Activated CD4-positive, alpha-beta T cell treated with anti-CD3 and anti-CD28 coated beads, Interleukin-2, amount 10 ng/mL, durations not matched to agents 24 days and 14 days (primary cell): ENCODE data around the gene IL1A. TPM values are rescaled to one million over a fixed set of nuclear protein-coding genes. Genes with fewer than 3 reads are reported as not detected.

Experiments
- DNase-seq: peaks from one replicate; pipeline ENCODE4 v3.0.0; 2022
- H3K27ac Mint-ChIP-seq: one replicate; pipeline ENCODE4 v1.8.0; 2022; ENCODE audit warnings: mild to moderate bottlenecking, mixed read lengths
- H3K27me3 Mint-ChIP-seq: one replicate; pipeline ENCODE4 v1.8.0; 2022; ENCODE audit warnings: mixed read lengths
- H3K36me3 Mint-ChIP-seq: one replicate; pipeline ENCODE4 v1.8.0; 2022; ENCODE audit warnings: low read depth, mild to moderate bottlenecking, mixed read lengths
- H3K4me1 Mint-ChIP-seq: one replicate; pipeline ENCODE4 v1.8.0; 2021; ENCODE audit warnings: mixed read lengths
- H3K4me3 Mint-ChIP-seq: one replicate; pipeline ENCODE4 v1.8.0; 2022; ENCODE audit warnings: mild to moderate bottlenecking, moderate library complexity, mixed read lengths
- H3K9me3 Mint-ChIP-seq: one replicate; pipeline ENCODE4 v1.8.0; 2021; ENCODE audit warnings: mixed read lengths
- intact Hi-C: fragments of 100-400 bp; cut with micrococcal nuclease; formaldehyde crosslinking; loops from one replicate; pipeline ENCODE4 v1.15.1; 2023
- total RNA-seq: library from RNA; stranded (reverse); gene quantifications from 2 replicates; pipeline ENCODE4 v1.2.3, GENCODE V29; 2022

The IL1A gene
- total RNA-seq, 1 donor from 2014 or later: 10.2 TPM

DNA sequence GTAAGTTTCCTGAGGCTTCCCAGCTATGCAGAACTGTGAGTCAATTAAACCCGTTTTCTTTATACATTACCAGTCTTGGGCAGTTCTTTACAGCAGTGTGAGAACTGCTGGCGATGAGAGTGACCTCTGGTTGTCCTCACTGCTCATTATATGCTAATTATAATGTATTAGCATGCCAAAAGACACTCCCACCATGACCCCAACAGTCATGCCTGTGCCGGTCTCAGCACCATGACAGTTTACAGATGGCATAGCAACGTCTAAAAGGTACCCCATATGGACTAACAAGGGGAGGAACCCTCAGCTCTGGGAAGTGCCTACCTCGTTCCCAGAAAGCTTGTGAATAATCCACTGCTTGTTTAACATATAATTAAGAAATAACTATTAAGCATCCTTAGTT is 8.1 kb upstream of the IL1A start:
- intact Hi-C loops: no loop called here
- Mint-ChIP-seq H3K27me3 (peaks cover 2% of the 10 kb centered on the region), H3K9me3 (peaks cover 17% of the 10 kb centered on the region), H3K36me3 (peaks cover 4% of the 10 kb centered on the region), H3K4me1 (peaks cover 17% of the 10 kb centered on the region), H3K4me3 (no peak overlapping the region), H3K27ac (no peak overlapping the region)
- DNase-seq: no peak

DNA sequence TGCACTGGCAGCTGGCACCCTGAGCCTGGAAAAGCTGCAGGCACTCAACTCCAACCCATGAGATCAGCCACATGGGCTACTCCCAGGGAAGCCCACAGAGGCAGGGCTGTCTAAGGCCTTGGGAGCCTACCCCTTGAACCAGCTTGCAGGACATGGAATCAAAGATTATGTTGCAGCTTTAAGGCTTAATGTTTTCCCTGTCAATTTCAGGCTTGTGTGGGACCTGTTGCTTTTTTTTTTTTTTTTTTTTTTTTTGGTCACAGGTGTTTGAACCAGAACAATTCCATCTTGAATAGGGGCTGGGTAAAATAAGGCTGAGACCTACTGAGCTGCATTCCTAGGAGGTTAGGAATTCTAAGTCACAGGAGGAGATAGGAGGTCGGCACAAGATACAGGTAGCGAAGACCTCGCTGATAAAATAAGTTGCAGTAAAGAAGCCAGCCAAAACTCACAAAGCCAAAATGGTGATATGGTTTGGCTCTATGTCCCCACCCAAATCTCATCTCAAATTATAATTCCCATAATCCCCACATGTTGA is 7.5 kb upstream of the IL1A start:
- intact Hi-C loops: no loop called here
- Mint-ChIP-seq H3K27ac (no peak overlapping the region), H3K4me1 (peaks cover 17% of the 10 kb centered on the region), H3K4me3 (no peak overlapping the region), H3K36me3 (peaks cover 4% of the 10 kb centered on the region), H3K9me3 (peaks cover 17% of the 10 kb centered on the region), H3K27me3 (peaks cover 2% of the 10 kb centered on the region)
- DNase-seq: no peak

DNA sequence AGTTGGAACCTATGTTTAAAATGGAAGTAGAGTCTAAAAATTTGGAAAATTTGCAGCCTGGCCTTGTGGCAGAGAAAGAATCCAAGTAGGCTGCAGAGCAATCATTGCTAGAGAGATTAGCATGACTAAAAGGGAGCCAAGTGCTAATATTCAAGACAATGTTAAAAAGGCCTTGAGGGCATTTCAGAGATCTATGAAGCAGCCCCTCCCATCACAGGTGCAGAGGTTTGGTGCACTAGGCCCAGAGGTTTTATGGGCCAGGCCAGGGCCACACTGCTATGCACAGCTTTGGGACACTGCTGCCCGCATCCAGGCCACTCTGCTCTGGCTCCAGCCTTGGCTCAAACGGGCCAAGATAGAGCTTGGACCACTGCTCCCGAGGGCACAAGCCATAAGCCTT is 6.7 kb upstream of the IL1A start:
- Mint-ChIP-seq H3K27ac (no peak overlapping the region), H3K36me3 (peaks cover 4% of the 10 kb centered on the region), H3K27me3 (peaks cover 2% of the 10 kb centered on the region), H3K4me1 (peaks cover 17% of the 10 kb centered on the region), H3K9me3 (peaks cover 16% of the 10 kb centered on the region), H3K4me3 (no peak overlapping the region)
- no peak for DNase-seq
- intact Hi-C loops: no loop called here

DNA sequence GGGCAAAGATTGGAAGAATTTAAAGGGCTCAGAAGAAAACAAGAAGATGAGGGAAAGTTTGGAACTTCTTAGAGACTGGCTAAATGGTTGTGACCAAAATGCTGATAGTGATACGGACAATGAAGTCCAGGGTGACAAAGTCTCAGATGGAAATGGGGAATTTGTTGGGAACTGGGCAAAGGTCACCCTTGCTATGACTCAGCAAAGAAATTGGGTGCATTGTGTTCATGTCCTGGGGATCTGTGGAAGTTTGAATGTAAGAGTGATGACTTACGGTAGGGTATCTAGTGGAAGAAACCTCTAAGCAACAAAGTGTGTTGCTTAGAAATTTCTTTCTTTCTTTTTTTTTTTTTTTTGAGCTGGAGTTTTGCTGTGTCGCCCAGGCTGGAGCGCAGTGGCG is 6.0 kb upstream of the IL1A start:
- peaks cover 4% of the 10 kb centered on the region for H3K36me3 Mint-ChIP-seq
- H3K27ac Mint-ChIP-seq: no peak overlapping the region
- intact Hi-C loops: no loop called here

GRCh38 chr2:112789186-112789585 is 4.9 kb upstream of the IL1A start:
- no peak for DNase-seq
- Mint-ChIP-seq H3K36me3 (peaks cover 4% of the 10 kb centered on the region), H3K9me3 (peaks cover 13% of the 10 kb centered on the region), H3K4me3 (no peak overlapping the region), H3K27ac (no peak overlapping the region), H3K4me1 (peaks cover 13% of the 10 kb centered on the region), H3K27me3 (peaks cover 5% of the 10 kb centered on the region)
- intact Hi-C loops: no loop called here

More for the DNA sequence above, 6.0 kb upstream of the IL1A start:
- Mint-ChIP-seq H3K4me3 (no peak overlapping the region), H3K27me3 (peaks cover 2% of the 10 kb centered on the region), H3K9me3 (peaks cover 13% of the 10 kb centered on the region), H3K4me1 (peaks cover 14% of the 10 kb centered on the region)
- DNase-seq: no peak

GRCh38 chr2:112788653-112789052 is 4.4 kb upstream of the IL1A start:
- H3K9me3 Mint-ChIP-seq: peaks cover 13% of the 10 kb centered on the region
- H3K36me3 Mint-ChIP-seq: peaks cover 6% of the 10 kb centered on the region
- no peak for DNase-seq
- H3K27me3 Mint-ChIP-seq: peaks cover 5% of the 10 kb centered on the region
- no peak overlapping the region for H3K4me3 Mint-ChIP-seq
- intact Hi-C loops: no loop called here
- H3K27ac Mint-ChIP-seq: no peak overlapping the region
- peaks cover 14% of the 10 kb centered on the region for H3K4me1 Mint-ChIP-seq

GRCh38 chr2:112787729-112788393 is 3.6 kb upstream of the IL1A start:
- Mint-ChIP-seq H3K4me3 (no peak overlapping the region), H3K36me3 (peaks cover 4% of the 10 kb centered on the region), H3K27ac (no peak overlapping the region), H3K9me3 (peaks cover 8% of the 10 kb centered on the region), H3K27me3 (peaks cover 8% of the 10 kb centered on the region), H3K4me1 (peaks cover 10% of the 10 kb centered on the region)
- intact Hi-C loops: no loop called here
- no peak for DNase-seq

DNA sequence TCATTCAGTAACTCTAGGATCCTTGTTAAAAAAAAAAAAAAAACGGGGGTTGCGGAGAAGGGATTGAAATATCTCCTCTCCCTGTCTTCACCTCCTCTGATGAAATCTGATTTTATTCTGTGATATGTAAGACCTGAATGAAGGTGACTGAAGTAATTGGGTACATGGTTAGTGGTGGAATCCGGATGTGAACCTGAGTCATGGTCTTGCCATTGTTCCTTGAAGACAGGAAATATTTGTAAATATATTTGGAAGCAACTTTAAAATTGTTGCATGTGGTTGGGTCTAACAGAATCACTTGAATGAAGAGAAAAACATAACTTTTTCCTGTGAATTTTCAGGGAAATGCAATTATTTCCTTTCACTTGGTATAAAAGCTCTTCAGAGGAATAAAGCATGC is 3.0 kb upstream of the IL1A start:
- no peak for DNase-seq
- H3K9me3 Mint-ChIP-seq: peaks cover 6% of the 10 kb centered on the region
- peaks cover 4% of the 10 kb centered on the region for H3K36me3 Mint-ChIP-seq
- intact Hi-C loops: no loop called here
- H3K4me3 Mint-ChIP-seq: no peak overlapping the region
- no peak overlapping the region for H3K27ac Mint-ChIP-seq
- peaks cover 10% of the 10 kb centered on the region for H3K4me1 Mint-ChIP-seq
- peaks cover 10% of the 10 kb centered on the region for H3K27me3 Mint-ChIP-seq

DNA sequence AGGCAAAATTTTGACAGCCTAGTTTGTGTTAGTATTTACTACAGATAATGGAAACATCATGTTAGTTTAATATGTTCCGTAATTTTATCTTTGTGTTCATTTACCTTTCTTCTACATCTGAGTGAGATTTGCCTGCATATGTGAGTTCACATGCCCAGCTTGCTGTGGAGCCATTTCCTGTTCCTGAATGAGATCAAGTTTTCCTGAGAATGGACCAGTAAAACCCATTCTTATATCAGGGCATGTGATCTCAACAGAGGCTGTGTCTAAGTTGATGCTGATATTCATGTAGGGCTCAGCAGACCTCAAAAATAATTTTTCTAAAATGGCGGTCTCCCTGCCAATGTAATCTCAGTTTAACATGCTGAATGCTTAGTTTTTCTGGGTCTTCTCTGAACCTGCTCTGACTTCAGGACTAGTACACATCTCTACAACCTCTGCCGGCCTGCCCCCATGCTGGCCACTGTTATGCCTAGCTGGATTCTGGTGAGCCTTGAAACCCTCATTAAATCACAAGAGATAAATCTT is 1.0 kb downstream of the IL1A start:
- peaks cover 16% of the 10 kb centered on the region for H3K27me3 Mint-ChIP-seq
- intact Hi-C loops: loop anchor here (5.0 kb wide), 1 partner anchor 39 kb away; no protein-coding TSS in a partner anchor
- DNase-seq: no peak
- peaks cover 3% of the 10 kb centered on the region for H3K9me3 Mint-ChIP-seq
- H3K4me3 Mint-ChIP-seq: peak overlapping the region; percentile 57
- H3K4me1 Mint-ChIP-seq: peaks cover 10% of the 10 kb centered on the region
- peaks cover 4% of the 10 kb centered on the region for H3K36me3 Mint-ChIP-seq
- peak overlapping the region; percentile 13 for H3K27ac Mint-ChIP-seq

DNA sequence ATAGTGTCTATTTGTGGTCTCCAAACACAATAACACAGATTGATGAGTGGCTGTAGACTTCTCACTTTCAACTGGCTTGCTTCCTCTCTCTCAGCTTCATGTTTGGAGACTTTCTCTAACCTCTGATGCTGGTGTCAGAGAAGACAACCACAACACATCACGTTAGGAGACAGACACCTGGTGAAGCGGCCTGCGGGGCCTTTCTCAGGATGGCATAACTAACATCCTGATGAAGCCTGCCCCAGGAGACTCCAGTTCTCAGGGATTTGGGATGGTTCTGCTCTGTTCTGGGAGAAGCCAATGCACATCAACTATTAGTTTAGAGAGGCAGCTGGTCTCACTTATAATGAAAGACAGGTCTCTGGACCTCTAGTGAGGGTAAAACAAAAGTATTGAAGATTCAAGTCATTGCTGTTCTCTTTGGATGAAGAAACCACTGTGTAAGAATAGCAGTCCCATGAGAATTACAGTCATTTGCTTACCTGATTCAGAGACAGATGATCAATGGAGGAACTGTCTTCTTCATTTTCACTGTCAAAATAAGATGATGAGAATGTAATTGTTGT is 2.0 kb downstream of the IL1A start:
- Mint-ChIP-seq H3K4me3 (no peak overlapping the region), H3K27me3 (peaks cover 25% of the 10 kb centered on the region), H3K27ac (no peak overlapping the region), H3K36me3 (peaks cover 10% of the 10 kb centered on the region), H3K9me3 (peaks cover 5% of the 10 kb centered on the region), H3K4me1 (peaks cover 13% of the 10 kb centered on the region)
- DNase-seq: no peak
- intact Hi-C loops: loop anchor here (5.0 kb wide), 1 partner anchor 40 kb away; no protein-coding TSS in a partner anchor

DNA sequence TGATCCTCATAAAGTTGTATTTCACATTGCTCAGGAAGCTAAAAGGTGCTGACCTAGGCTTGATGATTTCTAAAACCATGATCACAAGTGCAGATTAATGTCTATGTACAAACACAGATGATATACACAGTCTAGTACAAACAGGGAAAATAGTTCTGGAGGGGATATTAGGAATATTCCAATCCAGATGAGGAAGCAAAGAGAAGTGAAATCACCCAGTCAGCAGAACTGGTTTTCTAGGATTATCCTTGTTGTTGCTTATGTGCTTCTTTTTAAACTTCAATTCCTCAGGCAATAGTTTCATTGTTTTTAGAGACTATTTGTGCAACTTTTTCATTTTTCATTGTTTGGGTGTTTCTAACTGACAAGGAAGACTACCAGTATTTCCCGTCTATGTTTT is 4.7 kb downstream of the IL1A start:
- Mint-ChIP-seq H3K9me3 (peaks cover 16% of the 10 kb centered on the region), H3K4me1 (peaks cover 23% of the 10 kb centered on the region), H3K4me3 (no peak overlapping the region), H3K27me3 (peaks cover 30% of the 10 kb centered on the region), H3K36me3 (peaks cover 19% of the 10 kb centered on the region), H3K27ac (no peak overlapping the region)
- DNase-seq: no peak
- intact Hi-C loops: no loop called here

DNA sequence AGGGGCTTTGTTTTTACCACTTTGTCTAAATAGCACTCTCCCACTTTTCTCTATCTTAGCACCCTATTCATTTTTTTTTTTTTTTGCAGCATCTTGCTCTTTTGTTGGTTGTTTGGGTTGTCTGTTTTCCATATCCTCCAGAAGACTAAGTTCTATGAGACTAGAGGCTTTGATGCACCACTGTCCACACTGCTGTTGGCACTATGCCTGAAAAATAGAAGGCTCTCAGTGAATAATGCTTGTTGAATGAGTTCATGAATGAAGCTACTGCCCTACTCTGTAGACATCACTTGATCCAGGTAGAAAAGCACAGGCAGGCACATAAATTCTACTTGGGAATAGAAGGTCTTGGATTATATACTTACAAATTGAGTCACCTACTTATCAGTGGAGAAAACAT is 7.3 kb downstream of the IL1A start:
- peak overlapping the region; percentile 30 for H3K4me3 Mint-ChIP-seq
- peaks cover 29% of the 10 kb centered on the region for H3K27me3 Mint-ChIP-seq
- intact Hi-C loops: loop anchor here (2.0 kb wide), 1 partner anchor 18 kb away; no protein-coding TSS in a partner anchor
- peaks cover 17% of the 10 kb centered on the region for H3K4me1 Mint-ChIP-seq
- H3K9me3 Mint-ChIP-seq: peaks cover 17% of the 10 kb centered on the region
- H3K27ac Mint-ChIP-seq: peak overlapping the region; percentile 81
- DNase-seq: no peak
- H3K36me3 Mint-ChIP-seq: peaks cover 15% of the 10 kb centered on the region

GRCh38 chr2:112776113-112776512 is 8.2 kb downstream of the IL1A start:
- Mint-ChIP-seq H3K4me1 (peaks cover 17% of the 10 kb centered on the region), H3K4me3 (no peak overlapping the region), H3K9me3 (peaks cover 17% of the 10 kb centered on the region), H3K27me3 (peaks cover 30% of the 10 kb centered on the region), H3K27ac (peak overlapping the region; percentile 23), H3K36me3 (peaks cover 15% of the 10 kb centered on the region)
- intact Hi-C loops: loop anchor here (2.0 kb wide), 1 partner anchor 19 kb away; no protein-coding TSS in a partner anchor
- DNase-seq: peak; percentile 57
